ENCODE results near the gene PAGR1. TPM values are rescaled to one million over a fixed set of nuclear protein-coding genes. Genes with fewer than 3 reads are reported as not detected.

Gene PAGR1
- total and polyA plus RNA-seq, 9 of the 15 experiments (the other 6 are each of a cell fraction or from before 2014, with no cell fraction given): 1.4 to 58.2 (median 16.8) TPM

- peak; percentile 71 for TF ChIP-seq CHD7 (IDR thresholded peaks at IDR 0.05; ENCODE audit: low read depth, low read length)
- TF ChIP-seq ZSCAN29 (IDR thresholded peaks at IDR 0.05): no peak
- no peak for TF ChIP-seq ZNF444 (CRISPR knock-in tag; IDR thresholded peaks at IDR 0.05)
- TF ChIP-seq ZC3H8 (IDR thresholded peaks at IDR 0.05): no peak
- no peak for TF ChIP-seq ZBTB5 (IDR thresholded peaks at IDR 0.05)
- TF ChIP-seq HCFC1 (IDR thresholded peaks at IDR 0.05; ENCODE audit: low read depth, low read length): peak; percentile 80
- TF ChIP-seq KLF10 (CRISPR knock-in tag; IDR thresholded peaks at IDR 0.05): no peak
- TF ChIP-seq, protein P1, sequence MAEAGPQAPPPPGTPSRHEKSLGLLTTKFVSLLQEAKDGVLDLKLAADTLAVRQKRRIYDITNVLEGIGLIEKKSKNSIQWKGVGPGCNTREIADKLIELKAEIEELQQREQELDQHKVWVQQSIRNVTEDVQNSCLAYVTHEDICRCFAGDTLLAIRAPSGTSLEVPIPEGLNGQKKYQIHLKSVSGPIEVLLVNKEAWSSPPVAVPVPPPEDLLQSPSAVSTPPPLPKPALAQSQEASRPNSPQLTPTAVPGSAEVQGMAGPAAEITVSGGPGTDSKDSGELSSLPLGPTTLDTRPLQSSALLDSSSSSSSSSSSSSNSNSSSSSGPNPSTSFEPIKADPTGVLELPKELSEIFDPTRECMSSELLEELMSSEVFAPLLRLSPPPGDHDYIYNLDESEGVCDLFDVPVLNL (CRISPR knock-in tag; IDR thresholded peaks at IDR 0.05; ENCODE audit: low read depth): peak; percentile 94
- TF ChIP-seq MCM5 (IDR thresholded peaks at IDR 0.05; ENCODE audit: low read depth): no peak
- no peak for TF ChIP-seq ZNF586 (CRISPR knock-in tag; conservative IDR thresholded peaks at IDR 0.05)
- no peak for TF ChIP-seq ZNF354B (CRISPR knock-in tag; IDR thresholded peaks at IDR 0.05)
Measured at GRCh38 chr16:29790183-29790948, 25.6 kb upstream of the PAGR1 start, which contains the start of gene KIF22 (continued).

Measured in K562 (cell line).